ENCODE data around the gene PACRG.
A peak's percentile ranks its signal among the peaks of the same experiment; 100 is the strongest.
"Not testable (repeated sequence)": the region's sequence is repeated elsewhere in the genome, so short reads cannot be mapped to it uniquely, and the experiment has no call there.

PACRG gene

GRCh38 chr6:162727322-162728182 is at the start of gene PACRG, which contains the start of gene PRKN:
Gene PACRG (plus strand): TSS chr6:162727974.
Gene PRKN (minus strand): TSS chr6:162727766.
- peak; percentile 77 for DNase-seq (ENCODE audit: insufficient read length, low spot score)
- FAIRE-seq, result peak; percentile 61

GRCh38 chr6:162678896-162679295 is 48.9 kb upstream of the PACRG start:
- FAIRE-seq; DNase-seq (ENCODE audit: insufficient read length, low spot score): not testable (repeated sequence)

More at GRCh38 chr6:162727322-162728182, at the start of gene PACRG, which contains the start of gene PRKN:
- peak; percentile 80 for TF ChIP-seq POLR2A (IDR thresholded peaks at IDR 0.05; ENCODE audit: low read depth, low read length)

GRCh38 chr6:162679681-162680080 is 48.1 kb upstream of the PACRG start:
- FAIRE-seq (no peak), DNase-seq (ENCODE audit: insufficient read length, low spot score) (no peak)
- no peak for TF ChIP-seq POLR2A (IDR thresholded peaks at IDR 0.05; ENCODE audit: low read depth, low read length)

GRCh38 chr6:162680367-162680766 is 47.4 kb upstream of the PACRG start:
- no peak for FAIRE-seq
- TF ChIP-seq POLR2A (IDR thresholded peaks at IDR 0.05; ENCODE audit: low read depth, low read length), result no peak
- DNase-seq (ENCODE audit: insufficient read length, low spot score), result no peak

- DNase-seq (ENCODE audit: insufficient read length, low spot score), result no peak
- FAIRE-seq, result no peak
- no peak for TF ChIP-seq POLR2A (IDR thresholded peaks at IDR 0.05; ENCODE audit: low read depth, low read length)
Measured at GRCh38 chr6:162680871-162681270, 46.9 kb upstream of the PACRG start.

- TF ChIP-seq POLR2A (IDR thresholded peaks at IDR 0.05; ENCODE audit: low read depth, low read length), result no peak
- FAIRE-seq (no peak), DNase-seq (ENCODE audit: insufficient read length, low spot score) (no peak)
Measured at GRCh38 chr6:162681447-162681846, 46.3 kb upstream of the PACRG start.

GRCh38 chr6:162683135-162683534 is 44.6 kb upstream of the PACRG start:
- FAIRE-seq, result no peak
- DNase-seq (ENCODE audit: insufficient read length, low spot score), result no peak
- no peak for TF ChIP-seq POLR2A (IDR thresholded peaks at IDR 0.05; ENCODE audit: low read depth, low read length)

- FAIRE-seq (no peak), DNase-seq (ENCODE audit: insufficient read length, low spot score) (no peak)
- no peak for TF ChIP-seq POLR2A (IDR thresholded peaks at IDR 0.05; ENCODE audit: low read depth, low read length)
Measured at GRCh38 chr6:162684052-162684451, 43.7 kb upstream of the PACRG start.

GRCh38 chr6:162684961-162685360 is 42.8 kb upstream of the PACRG start:
- TF ChIP-seq POLR2A (IDR thresholded peaks at IDR 0.05; ENCODE audit: low read depth, low read length), result no peak
- DNase-seq (ENCODE audit: insufficient read length, low spot score) (no peak), FAIRE-seq (no peak)

GRCh38 chr6:162685586-162685985 is 42.2 kb upstream of the PACRG start:
- no peak for TF ChIP-seq POLR2A (IDR thresholded peaks at IDR 0.05; ENCODE audit: low read depth, low read length)
- DNase-seq (ENCODE audit: insufficient read length, low spot score) (no peak), FAIRE-seq (no peak)

GRCh38 chr6:162688751-162689345 is 38.9 kb upstream of the PACRG start:
- FAIRE-seq (no peak), DNase-seq (ENCODE audit: insufficient read length, low spot score) (no peak)
- TF ChIP-seq POLR2A (IDR thresholded peaks at IDR 0.05; ENCODE audit: low read depth, low read length), result no peak

GRCh38 chr6:162690158-162690557 is 37.6 kb upstream of the PACRG start:
- TF ChIP-seq POLR2A (IDR thresholded peaks at IDR 0.05; ENCODE audit: low read depth, low read length), result no peak
- DNase-seq (ENCODE audit: insufficient read length, low spot score), result no peak
- no peak for FAIRE-seq

- FAIRE-seq, result no peak
- TF ChIP-seq POLR2A (IDR thresholded peaks at IDR 0.05; ENCODE audit: low read depth, low read length), result no peak
- DNase-seq (ENCODE audit: insufficient read length, low spot score), result no peak
Measured at GRCh38 chr6:162697872-162698403, 29.8 kb upstream of the PACRG start.

- FAIRE-seq (no peak), DNase-seq (ENCODE audit: insufficient read length, low spot score) (no peak)
- no peak for TF ChIP-seq POLR2A (IDR thresholded peaks at IDR 0.05; ENCODE audit: low read depth, low read length)
Measured at GRCh38 chr6:162698440-162698839, 29.3 kb upstream of the PACRG start.

- no peak for DNase-seq (ENCODE audit: insufficient read length, low spot score)
Measured at GRCh38 chr6:162699961-162700360, 27.8 kb upstream of the PACRG start.

More at GRCh38 chr6:162699961-162700360, 27.8 kb upstream of the PACRG start:
- no peak for FAIRE-seq
- TF ChIP-seq POLR2A (IDR thresholded peaks at IDR 0.05; ENCODE audit: low read depth, low read length), result no peak

Measured in H54 (cell line).